SK-N-SH (cell line): ENCODE data around the gene SMIM7. TPM values are rescaled to one million over a fixed set of nuclear protein-coding genes. Genes with fewer than 3 reads are reported as not detected.
"Not testable (repeated sequence)": the region's sequence is repeated elsewhere in the genome, so short reads cannot be mapped to it uniquely, and the experiment has no call there.

Experiments used
- CTCF ChIA-PET: fragments of 300-600, 350-600 bp; formaldehyde crosslinking; extraction: SDS; loops from one replicate; lab custom pipeline; 2021; lab: Yijun Ruan, JAX
- POLR2A ChIA-PET: fragments of 350-600 bp; sonication (Branson Sonifier 250); formaldehyde crosslinking; extraction: SDS; loops from one replicate; lab custom pipeline; 2020; ENCODE audit warnings: antibody characterized with exemption, inconsistent platforms; lab: Yijun Ruan, JAX
- DNase-seq: peaks from one replicate; pipeline ENCODE4 v3.0.0; 2012
- H2AFZ ChIP-seq: fragments of 200-600 bp; sonication (generic); 2 replicates; pipeline ENCODE4 v1.8.1; 2016; ENCODE audit warnings: antibody characterized with exemption, mild to moderate bottlenecking, low read depth
- H3F3A ChIP-seq: fragments of 200-600 bp; sonication (generic); replicated peaks from 2 replicates; pipeline ENCODE3; 2016; ENCODE audit warnings: antibody characterized with exemption, mild to moderate bottlenecking; ENCODE audit not compliant: insufficient read depth
- H3K27ac ChIP-seq, 2 experiments: fragments of 200-500 bp in 1 of 2; fragments of 200-600 bp in 1 of 2; sonication (Bioruptor generic) in 1 of 2; sonication (generic), shearing (Covaris generic) in 1 of 2; 2 replicates each; pipeline versions ENCODE4 v1.5.1 to v1.6.1; 2014 to 2016; ENCODE audit warnings: low read depth in 2 of 2, inconsistent platforms in 1 of 2, low read length in 1 of 2, mild to moderate bottlenecking in 1 of 2, mixed read lengths in 1 of 2
- H3K27me3 ChIP-seq: fragments of 200-600 bp; sonication (generic), shearing (Covaris generic); 2 replicates; pipeline ENCODE4 v1.6.1; 2016; ENCODE audit warnings: mixed run types; ENCODE audit not compliant: insufficient read depth
- H3K36me3 ChIP-seq, 2 experiments: fragments of 200-500 bp in 1 of 2; fragments of 200-600 bp in 1 of 2; sonication (Bioruptor generic) in 1 of 2; sonication (generic) in 1 of 2; replicated peaks in 1 of 2; 2 replicates each; pipeline versions ENCODE3 to v1.5.1; 2014 to 2016; ENCODE audit warnings: low read length in 1 of 2, mild to moderate bottlenecking in 1 of 2; ENCODE audit not compliant: insufficient read depth in 2 of 2, control insufficient read depth in 1 of 2
- H3K4me1 ChIP-seq, 2 experiments: fragments of 200-500 bp in 1 of 2; fragments of 200-600 bp in 1 of 2; sonication (Bioruptor generic) in 1 of 2; sonication (generic), shearing (Covaris generic) in 1 of 2; 2 replicates each; pipeline versions ENCODE4 v1.5.1 to v1.6.1; 2014 to 2016; ENCODE audit warnings: low read depth in 1 of 2, low read length in 1 of 2, mixed run types in 1 of 2; ENCODE audit not compliant: insufficient read depth in 2 of 2, control insufficient read depth in 1 of 2
- H3K4me2 ChIP-seq: fragments of 200-600 bp; sonication (generic), shearing (Covaris generic); 2 replicates; pipeline ENCODE4 v1.6.1; 2017; ENCODE audit warnings: mixed run types
- H3K4me3 ChIP-seq, 2 experiments: fragments of 200-500 bp in 1 of 2; fragments of 200-600 bp in 1 of 2; sonication (Bioruptor generic) in 1 of 2; sonication (generic), shearing (Covaris generic) in 1 of 2; 2 replicates each; pipeline versions ENCODE4 v1.5.1 to v1.8.1; 2014 to 2016; ENCODE audit warnings: low read depth in 2 of 2, inconsistent platforms in 1 of 2, low read length in 1 of 2, mild to moderate bottlenecking in 1 of 2, mixed read lengths in 1 of 2, moderate library complexity in 1 of 2
- H3K79me2 ChIP-seq: fragments of 200-600 bp; sonication (generic); 2 replicates; pipeline ENCODE4 v1.8.1; 2017; ENCODE audit warnings: mild to moderate bottlenecking; ENCODE audit not compliant: insufficient read depth
- H3K9ac ChIP-seq: fragments of 200-600 bp; sonication (generic); 2 replicates; pipeline ENCODE4 v1.6.1; 2017; ENCODE audit warnings: mixed run types
- H3K9me2 ChIP-seq: fragments of 200-600 bp; sonication (generic); 2 replicates; pipeline ENCODE4 v1.6.1; 2017; ENCODE audit warnings: mixed run types
- H3K9me3 ChIP-seq: fragments of 200-600 bp; sonication (generic); 2 replicates; pipeline ENCODE4 v1.6.1; 2017; ENCODE audit warnings: mixed run types, mild to moderate bottlenecking, moderate library complexity
- H4K20me1 ChIP-seq: fragments of 200-600 bp; sonication (generic); 2 replicates; pipeline ENCODE4 v1.6.1; 2017; ENCODE audit warnings: mild to moderate bottlenecking, mixed run types; ENCODE audit not compliant: insufficient read depth
- CHD2 ChIP-seq: fragments of 150-350 bp; IDR thresholded peaks from 2 replicates; pipeline ENCODE4 v1.6.1; 2018; ENCODE audit warnings: low read length; ENCODE audit not compliant: partially characterized antibody
- ELF1 ChIP-seq: IDR thresholded peaks from 2 replicates; pipeline ENCODE4 v1.4.0; 2012
- GABPA ChIP-seq: IDR thresholded peaks from 2 replicates; pipeline ENCODE4 v1.4.0; 2012; ENCODE audit warnings: low read depth, mild to moderate bottlenecking
- NFIC ChIP-seq: IDR thresholded peaks from 2 replicates; pipeline ENCODE4 v1.4.0; 2012; ENCODE audit warnings: borderline replicate concordance
- POLR2AphosphoS5 ChIP-seq: IDR thresholded peaks from 2 replicates; pipeline ENCODE4 v1.6.1; 2012; ENCODE audit warnings: low read depth, low read length
- RFX5 ChIP-seq: IDR thresholded peaks from 2 replicates; pipeline ENCODE4 v1.6.1; 2012; ENCODE audit warnings: mild to moderate bottlenecking, improper control_type of control experiment, low read length
- SMC3 ChIP-seq: IDR thresholded peaks from 2 replicates; pipeline ENCODE4 v1.6.1; 2012; ENCODE audit warnings: low read depth, low read length, improper control_type of control experiment
- TCF12 ChIP-seq: IDR thresholded peaks from 2 replicates; pipeline ENCODE4 v1.4.0; 2012
- TEAD4 ChIP-seq: IDR thresholded peaks from 2 replicates; pipeline ENCODE4 v1.4.0; 2012; ENCODE audit warnings: mild to moderate bottlenecking, borderline replicate concordance; ENCODE audit not compliant: insufficient read depth
- YY1 ChIP-seq: IDR thresholded peaks from 2 replicates; pipeline ENCODE4 v1.4.0; 2012; ENCODE audit warnings: low read depth, mild to moderate bottlenecking
- WGBS: methylation state at CpG from one replicate; pipeline ENCODE4 v1.1.6; 2017; ENCODE audit warnings: low lambda C conversion rate; 5-methylcytosine and 5-hydroxymethylcytosine counted together
- polyA plus RNA-seq, 3 experiments: library from polyadenylated mRNA; depleted of rRNA; stranded (reverse); fragments of >200 nt; gene quantifications; 2 replicates each; pipeline ENCODE4 v1.2.3, GENCODE V29; 2012
- TF ChIP-seq, protein P1 (sequence below): IDR thresholded peaks from 2 replicates; pipeline ENCODE4 v1.6.1; 2012; ENCODE audit warnings: mild to moderate bottlenecking, low read depth, low read length, moderate library complexity
- TF ChIP-seq, protein P2 (sequence below): fragments of 150-350 bp; IDR thresholded peaks from 2 replicates; pipeline ENCODE4 v1.6.1; 2017; ENCODE audit warnings: antibody characterized with exemption, low read length, low read depth, borderline replicate concordance
- TF ChIP-seq, protein P3 (sequence below): IDR thresholded peaks from 2 replicates; pipeline ENCODE4 v1.4.0; 2012; ENCODE audit warnings: low read depth
- TF ChIP-seq, protein P4 (sequence below): IDR thresholded peaks from 2 replicates; pipeline ENCODE4 v1.4.0; 2012; ENCODE audit warnings: low read depth, borderline replicate concordance

Gene SMIM7
- polyA plus RNA-seq, 1 of the 3 experiments (the other 2 are of a cell fraction), result 74.2 TPM

DNA sequence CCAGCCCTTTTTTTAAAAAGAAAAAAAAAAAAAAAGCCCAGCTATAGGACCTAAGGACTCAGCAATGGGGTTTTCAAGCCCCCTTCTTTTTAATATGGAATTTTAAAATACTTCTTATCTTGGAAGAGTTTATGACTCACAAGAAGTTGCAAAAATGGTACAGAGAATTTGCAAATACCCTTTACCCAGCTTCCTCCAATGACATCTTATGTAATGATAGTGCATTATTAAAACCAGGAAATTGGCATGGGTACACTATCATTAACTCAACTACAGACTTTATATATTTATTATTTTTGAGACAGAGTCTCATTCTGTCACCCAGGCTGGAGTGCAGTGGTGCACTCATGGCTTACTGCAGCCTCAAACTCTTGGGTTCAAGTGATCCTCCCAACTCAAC lies 17.1 kb upstream of the SMIM7 start (continued):
- TF ChIP-seq, protein P1, sequence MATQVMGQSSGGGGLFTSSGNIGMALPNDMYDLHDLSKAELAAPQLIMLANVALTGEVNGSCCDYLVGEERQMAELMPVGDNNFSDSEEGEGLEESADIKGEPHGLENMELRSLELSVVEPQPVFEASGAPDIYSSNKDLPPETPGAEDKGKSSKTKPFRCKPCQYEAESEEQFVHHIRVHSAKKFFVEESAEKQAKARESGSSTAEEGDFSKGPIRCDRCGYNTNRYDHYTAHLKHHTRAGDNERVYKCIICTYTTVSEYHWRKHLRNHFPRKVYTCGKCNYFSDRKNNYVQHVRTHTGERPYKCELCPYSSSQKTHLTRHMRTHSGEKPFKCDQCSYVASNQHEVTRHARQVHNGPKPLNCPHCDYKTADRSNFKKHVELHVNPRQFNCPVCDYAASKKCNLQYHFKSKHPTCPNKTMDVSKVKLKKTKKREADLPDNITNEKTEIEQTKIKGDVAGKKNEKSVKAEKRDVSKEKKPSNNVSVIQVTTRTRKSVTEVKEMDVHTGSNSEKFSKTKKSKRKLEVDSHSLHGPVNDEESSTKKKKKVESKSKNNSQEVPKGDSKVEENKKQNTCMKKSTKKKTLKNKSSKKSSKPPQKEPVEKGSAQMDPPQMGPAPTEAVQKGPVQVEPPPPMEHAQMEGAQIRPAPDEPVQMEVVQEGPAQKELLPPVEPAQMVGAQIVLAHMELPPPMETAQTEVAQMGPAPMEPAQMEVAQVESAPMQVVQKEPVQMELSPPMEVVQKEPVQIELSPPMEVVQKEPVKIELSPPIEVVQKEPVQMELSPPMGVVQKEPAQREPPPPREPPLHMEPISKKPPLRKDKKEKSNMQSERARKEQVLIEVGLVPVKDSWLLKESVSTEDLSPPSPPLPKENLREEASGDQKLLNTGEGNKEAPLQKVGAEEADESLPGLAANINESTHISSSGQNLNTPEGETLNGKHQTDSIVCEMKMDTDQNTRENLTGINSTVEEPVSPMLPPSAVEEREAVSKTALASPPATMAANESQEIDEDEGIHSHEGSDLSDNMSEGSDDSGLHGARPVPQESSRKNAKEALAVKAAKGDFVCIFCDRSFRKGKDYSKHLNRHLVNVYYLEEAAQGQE, result no peak
- TF ChIP-seq SMC3 (no peak), TEAD4 (no peak), TCF12 (no peak), POLR2AphosphoS5 (no peak), RFX5 (no peak)

DNA sequence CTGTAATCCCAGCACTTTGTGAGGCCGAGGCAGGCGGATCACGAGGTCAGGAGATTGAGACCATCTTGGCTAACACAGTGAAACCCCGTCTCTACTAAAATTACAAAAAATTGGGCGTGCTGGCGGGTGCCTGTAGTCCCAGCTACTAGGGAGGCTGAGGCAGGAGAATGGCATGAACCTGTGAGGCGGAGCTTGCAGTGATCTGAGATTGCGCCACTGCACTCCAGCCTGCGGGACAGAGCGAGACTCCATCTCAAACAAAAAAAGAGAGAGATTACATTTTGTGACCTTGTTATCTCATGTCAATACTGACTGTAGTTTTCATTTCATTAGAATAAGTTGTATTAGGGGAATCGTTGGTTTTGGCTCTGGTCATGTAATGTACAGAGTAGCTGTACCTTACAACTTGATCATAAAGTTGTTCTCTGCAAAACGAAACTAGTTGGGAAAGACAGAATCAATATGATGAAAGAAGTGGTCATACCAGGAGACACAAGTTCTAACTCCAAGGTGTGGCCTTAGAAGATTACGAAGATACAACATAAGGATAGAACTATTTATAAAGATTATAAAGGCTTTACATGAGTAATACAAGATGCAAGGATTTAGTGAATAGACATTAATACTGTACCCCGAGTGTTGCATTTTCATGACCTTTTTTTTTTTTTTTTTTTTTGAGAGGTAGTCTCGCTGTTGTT lies 16.3 kb upstream of the SMIM7 start:
- Histone ChIP-seq H3K79me2 (no peaks in the 10 kb centered on the region), H3K27me3 (no peaks in the 10 kb centered on the region), H3F3A (no peaks in the 10 kb centered on the region), H3K36me3 (peaks cover 0 to 4% of the 10 kb centered on the region in 2 experiments), H3K9me3 (no peaks in the 10 kb centered on the region)
- no peak for DNase-seq
- TF ChIP-seq SMC3 (no peak), GABPA (no peak), ELF1 (no peak), CHD2 (no peak), YY1 (no peak), NFIC (no peak)
- TF ChIP-seq, protein P2, sequence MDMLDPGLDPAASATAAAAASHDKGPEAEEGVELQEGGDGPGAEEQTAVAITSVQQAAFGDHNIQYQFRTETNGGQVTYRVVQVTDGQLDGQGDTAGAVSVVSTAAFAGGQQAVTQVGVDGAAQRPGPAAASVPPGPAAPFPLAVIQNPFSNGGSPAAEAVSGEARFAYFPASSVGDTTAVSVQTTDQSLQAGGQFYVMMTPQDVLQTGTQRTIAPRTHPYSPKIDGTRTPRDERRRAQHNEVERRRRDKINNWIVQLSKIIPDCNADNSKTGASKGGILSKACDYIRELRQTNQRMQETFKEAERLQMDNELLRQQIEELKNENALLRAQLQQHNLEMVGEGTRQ, result no peak
- TF ChIP-seq, protein P3, sequence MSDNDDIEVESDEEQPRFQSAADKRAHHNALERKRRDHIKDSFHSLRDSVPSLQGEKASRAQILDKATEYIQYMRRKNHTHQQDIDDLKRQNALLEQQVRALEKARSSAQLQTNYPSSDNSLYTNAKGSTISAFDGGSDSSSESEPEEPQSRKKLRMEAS, result no peak
- TF ChIP-seq, protein P4, sequence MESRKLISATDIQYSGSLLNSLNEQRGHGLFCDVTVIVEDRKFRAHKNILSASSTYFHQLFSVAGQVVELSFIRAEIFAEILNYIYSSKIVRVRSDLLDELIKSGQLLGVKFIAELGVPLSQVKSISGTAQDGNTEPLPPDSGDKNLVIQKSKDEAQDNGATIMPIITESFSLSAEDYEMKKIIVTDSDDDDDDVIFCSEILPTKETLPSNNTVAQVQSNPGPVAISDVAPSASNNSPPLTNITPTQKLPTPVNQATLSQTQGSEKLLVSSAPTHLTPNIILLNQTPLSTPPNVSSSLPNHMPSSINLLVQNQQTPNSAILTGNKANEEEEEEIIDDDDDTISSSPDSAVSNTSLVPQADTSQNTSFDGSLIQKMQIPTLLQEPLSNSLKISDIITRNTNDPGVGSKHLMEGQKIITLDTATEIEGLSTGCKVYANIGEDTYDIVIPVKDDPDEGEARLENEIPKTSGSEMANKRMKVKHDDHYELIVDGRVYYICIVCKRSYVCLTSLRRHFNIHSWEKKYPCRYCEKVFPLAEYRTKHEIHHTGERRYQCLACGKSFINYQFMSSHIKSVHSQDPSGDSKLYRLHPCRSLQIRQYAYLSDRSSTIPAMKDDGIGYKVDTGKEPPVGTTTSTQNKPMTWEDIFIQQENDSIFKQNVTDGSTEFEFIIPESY, result no peak
- TF ChIP-seq, protein P1, result no peak
- TF ChIP-seq, all 33 proteins: peak for 0
- H3K4me1 ChIP-seq, result no peaks in the 10 kb centered on the region
- POLR2A ChIA-PET, result interaction anchor here (0.7 kb wide), 1 partner anchor 127 kb away, joined by 4 read pairs; no protein-coding TSS in a partner anchor
- CTCF ChIA-PET, result interaction anchor here (0.9 kb wide), 1 partner anchor 9 kb away, joined by 3 read pairs; no protein-coding TSS in a partner anchor
- no peak overlapping the region for H3K4me3 ChIP-seq
- no peak overlapping the region for H3K4me2 ChIP-seq
- H3K9ac ChIP-seq, result no peak overlapping the region
- no peak overlapping the region for H3K27ac ChIP-seq
- 91% methylated on average over 15 of the region's 15 CpGs for WGBS
- H2AFZ ChIP-seq, result no peak overlapping the region
- H4K20me1 ChIP-seq, result no peaks in the 10 kb centered on the region
- no peaks in the 10 kb centered on the region for H3K9me2 ChIP-seq

DNA sequence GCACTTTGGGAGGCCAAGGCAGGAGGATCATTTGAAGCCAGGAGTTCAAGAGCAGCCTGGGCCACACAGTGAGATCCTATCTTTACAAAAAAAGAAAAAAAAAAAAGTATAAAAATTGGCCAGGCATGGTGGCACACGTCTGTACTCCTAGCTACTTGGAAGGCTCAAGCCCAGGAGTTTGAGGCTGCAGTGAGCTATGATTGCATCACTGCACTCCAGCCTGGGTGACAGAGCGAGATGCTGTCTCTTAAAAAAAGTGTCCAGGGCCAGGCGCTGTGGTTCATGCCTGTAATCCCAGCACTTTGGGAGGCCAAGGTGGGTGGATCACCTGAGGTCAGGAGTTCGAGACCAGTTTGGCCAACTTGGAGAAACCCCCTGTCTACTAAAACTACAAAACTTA lies 13.9 kb upstream of the SMIM7 start:
- H3K4me2 ChIP-seq, H3K27ac ChIP-seq, H3K4me3 ChIP-seq, H3K4me1 ChIP-seq, H3F3A ChIP-seq, H3K79me2 ChIP-seq, H4K20me1 ChIP-seq, H3K36me3 ChIP-seq, H3K9me2 ChIP-seq, H3K27me3 ChIP-seq, H2AFZ ChIP-seq, H3K9me3 ChIP-seq, H3K9ac ChIP-seq, DNase-seq: not testable (repeated sequence)
- ChIA-PET CTCF (interaction anchor here (0.9 to 1.3 kb wide), 2 partner anchors 8 to 41 kb away, joined by 3 read pairs; no protein-coding TSS in a partner anchor), POLR2A (interaction anchor here (0.6 kb wide), 1 partner anchor 186 kb away, joined by 4 read pairs; no protein-coding TSS in a partner anchor)
- 79% methylated on average over 4 of the region's 4 CpGs for WGBS
